Epithelial cell of esophagus (primary cell): ENCODE results near the gene KIF21A.

Experiments
- DNase-seq: peaks from one replicate; pipeline ENCODE4 v3.0.0; 2010; ENCODE audit warnings: low read depth
- H3K4me3 ChIP-seq: 2 replicates; pipeline ENCODE4 v1.5.1; 2011; ENCODE audit warnings: mild to moderate bottlenecking, low read length, control low read depth
- TF ChIP-seq, protein P1 (sequence below): IDR thresholded peaks from 2 replicates; pipeline ENCODE4 v1.5.1; 2011; ENCODE audit warnings: low read depth, mild to moderate bottlenecking, low read length, control low read depth, inconsistent platforms; ENCODE audit not compliant: insufficient read depth; ENCODE audit errors: missing control alignments

KIF21A gene

DNA sequence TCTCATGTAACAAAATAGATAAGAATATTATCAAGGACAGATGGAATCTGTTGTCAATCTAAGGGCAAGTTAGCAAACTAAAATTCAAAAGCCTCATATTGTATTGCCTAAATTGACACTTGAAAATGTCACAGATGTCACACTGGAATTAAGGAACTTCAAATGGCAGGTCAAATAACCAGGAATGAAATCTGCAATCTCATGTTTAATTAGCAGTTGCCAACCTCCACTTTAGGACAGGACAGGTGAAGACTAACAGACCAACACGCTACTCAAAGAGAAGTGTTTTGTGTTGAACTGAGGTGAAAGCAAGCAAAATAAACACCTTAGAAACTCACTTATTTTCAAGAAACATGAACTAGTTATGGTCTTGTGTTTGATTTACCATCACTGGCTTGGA lies 11.1 kb downstream of the KIF21A start:
- TF ChIP-seq, protein P1, sequence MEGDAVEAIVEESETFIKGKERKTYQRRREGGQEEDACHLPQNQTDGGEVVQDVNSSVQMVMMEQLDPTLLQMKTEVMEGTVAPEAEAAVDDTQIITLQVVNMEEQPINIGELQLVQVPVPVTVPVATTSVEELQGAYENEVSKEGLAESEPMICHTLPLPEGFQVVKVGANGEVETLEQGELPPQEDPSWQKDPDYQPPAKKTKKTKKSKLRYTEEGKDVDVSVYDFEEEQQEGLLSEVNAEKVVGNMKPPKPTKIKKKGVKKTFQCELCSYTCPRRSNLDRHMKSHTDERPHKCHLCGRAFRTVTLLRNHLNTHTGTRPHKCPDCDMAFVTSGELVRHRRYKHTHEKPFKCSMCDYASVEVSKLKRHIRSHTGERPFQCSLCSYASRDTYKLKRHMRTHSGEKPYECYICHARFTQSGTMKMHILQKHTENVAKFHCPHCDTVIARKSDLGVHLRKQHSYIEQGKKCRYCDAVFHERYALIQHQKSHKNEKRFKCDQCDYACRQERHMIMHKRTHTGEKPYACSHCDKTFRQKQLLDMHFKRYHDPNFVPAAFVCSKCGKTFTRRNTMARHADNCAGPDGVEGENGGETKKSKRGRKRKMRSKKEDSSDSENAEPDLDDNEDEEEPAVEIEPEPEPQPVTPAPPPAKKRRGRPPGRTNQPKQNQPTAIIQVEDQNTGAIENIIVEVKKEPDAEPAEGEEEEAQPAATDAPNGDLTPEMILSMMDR = no peak
- no peak overlapping the region for H3K4me3 ChIP-seq
- no peak for DNase-seq

DNA sequence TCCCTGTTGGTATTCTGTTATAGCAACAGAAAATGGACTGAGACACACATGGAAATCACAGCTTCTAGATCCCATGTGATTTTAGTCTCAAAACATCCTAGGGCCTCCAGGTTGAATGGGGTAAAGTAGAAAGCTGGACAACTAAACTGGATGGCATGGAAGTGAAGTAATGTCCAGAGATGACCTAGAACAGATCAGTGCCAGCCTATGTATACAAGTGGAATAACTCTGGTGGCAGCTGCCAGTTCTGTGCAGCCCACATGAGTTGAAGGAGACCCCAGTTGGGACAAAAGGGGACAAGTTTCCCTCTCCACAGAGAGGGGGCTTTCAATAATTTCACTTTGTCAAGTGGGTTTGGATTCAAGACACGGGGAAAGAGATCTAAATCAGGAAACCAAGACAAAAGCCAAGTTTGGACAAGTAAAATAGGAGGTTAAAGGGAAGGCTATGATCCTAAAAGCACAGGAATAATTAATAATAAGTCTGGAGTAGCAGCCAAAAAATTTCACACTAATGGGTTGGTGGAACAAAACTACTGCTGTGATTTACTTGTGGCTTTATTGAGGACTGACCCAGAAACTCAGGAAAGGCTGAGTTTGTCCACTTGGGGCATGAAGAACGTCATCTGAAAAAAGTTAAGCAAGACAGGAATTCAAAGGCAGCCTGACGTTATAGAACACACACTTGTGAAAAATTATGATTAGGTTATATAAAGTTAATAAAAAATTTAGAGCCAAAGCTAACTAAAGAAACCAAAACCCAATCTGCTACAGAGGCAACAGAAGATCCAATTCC lies 11.7 kb downstream of the KIF21A start:
- TF ChIP-seq, protein P1 = no peak
- DNase-seq = no peak
- H3K4me3 ChIP-seq = no peak overlapping the region

DNA sequence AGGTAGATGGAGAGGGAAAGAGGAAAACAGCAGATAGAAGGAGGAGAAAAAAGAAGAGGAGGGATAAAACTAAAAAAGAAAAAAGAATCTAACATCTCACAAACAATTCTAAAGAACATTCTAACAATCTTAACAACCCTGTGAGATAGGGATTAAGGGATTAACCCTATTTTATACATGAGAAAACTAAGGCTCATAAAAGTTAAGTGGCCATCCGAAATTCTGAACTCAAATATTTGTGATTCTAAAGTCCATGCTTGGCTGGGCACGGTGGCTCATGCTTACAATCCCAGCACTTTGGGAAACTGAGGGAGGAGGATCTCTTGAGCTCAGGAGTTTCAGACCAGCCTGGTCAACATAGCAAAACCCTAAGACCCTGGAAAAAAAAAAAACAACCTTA lies 13.1 kb downstream of the KIF21A start:
- TF ChIP-seq, protein P1 = no peak
- DNase-seq = no peak
- H3K4me3 ChIP-seq = no peak overlapping the region

DNA sequence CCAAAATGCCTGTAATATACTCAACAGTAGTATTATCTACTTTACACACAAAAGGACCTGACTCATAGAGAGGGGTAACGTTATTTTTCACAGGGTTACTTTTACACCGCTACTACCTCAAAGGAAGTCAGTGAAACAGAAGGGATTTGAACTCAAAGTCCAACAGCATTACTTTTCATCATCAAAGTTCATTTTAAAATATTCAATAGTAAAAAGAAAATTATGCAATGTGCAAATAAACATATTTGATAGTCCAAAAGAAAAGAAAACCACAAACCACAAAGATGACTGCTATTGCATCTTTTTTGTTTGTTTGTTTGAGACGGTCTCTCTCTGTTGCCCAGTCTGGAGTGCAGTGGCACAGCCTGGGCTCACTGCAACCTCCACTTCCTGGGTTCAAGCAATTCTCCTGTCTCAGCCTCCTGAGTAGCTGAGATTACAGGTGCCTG lies 15.5 kb downstream of the KIF21A start:
- no peak overlapping the region for H3K4me3 ChIP-seq
- TF ChIP-seq, protein P1 = no peak
- DNase-seq = peak; percentile 49

DNA sequence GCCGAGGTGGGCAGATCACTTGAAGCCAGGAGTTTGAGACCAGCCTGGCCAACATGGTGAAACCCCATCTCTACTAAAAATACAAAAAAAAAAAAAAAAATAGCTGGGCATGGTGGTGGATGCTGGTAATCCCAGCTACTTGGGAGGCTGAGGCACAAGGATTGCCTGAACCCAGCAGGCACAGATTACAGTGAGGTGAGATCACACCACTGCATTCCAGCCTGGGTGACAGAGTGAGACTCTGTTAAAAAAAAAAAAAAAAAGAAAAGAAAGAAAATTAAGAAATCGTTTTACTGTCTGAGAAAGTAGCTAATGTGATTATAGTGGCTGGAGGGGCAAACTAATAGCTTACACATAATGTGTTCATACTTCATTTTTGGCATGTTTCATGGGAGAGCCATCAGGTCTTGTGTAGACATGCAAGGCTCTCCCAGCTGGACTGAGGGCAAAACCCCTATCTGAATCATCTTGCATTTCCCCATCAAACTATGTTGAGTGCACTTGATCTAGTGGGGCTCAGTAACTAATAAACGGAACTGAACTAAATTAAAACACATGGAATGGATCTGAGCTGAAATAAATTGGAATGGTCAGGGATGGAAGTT lies 16.2 kb downstream of the KIF21A start:
- DNase-seq = peak; percentile 99
- TF ChIP-seq, protein P1 = no peak
- no peak overlapping the region for H3K4me3 ChIP-seq

DNA sequence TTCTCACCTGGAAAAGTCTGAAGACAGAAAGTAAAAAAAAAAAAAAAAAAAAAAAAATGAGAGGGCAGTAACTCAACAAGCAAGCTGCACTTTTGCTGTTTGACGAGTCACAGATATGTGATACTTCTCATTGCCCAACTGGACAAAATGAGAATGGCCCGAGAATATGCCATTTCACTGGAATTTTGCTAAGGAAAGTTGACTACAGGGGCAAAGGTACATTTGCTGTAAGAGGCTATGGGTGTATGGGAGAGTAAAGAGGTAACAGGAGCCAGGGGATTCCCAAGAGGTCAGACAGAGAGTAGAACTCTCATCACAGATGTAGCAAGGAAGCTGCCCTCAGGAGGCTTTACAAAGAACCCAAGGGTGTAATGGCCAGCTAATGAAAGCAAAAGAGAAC lies 22.9 kb downstream of the KIF21A start:
- TF ChIP-seq, protein P1 = no peak
- peak; percentile 43 for DNase-seq
- no peak overlapping the region for H3K4me3 ChIP-seq
